Neural cell (in vitro differentiated cells): ENCODE data around the gene GNB3. TPM values are rescaled to one million over a fixed set of nuclear protein-coding genes. Genes with fewer than 3 reads are reported as not detected.

Source experiments
- H2AFZ ChIP-seq: fragments of 200-600, 300-800 bp; sonication (generic), shearing (Covaris generic); 2 replicates; pipeline ENCODE4 v1.6.0; 2014; ENCODE audit warnings: low read depth, mild to moderate bottlenecking, antibody characterized with exemption, low read length, moderate library complexity
- H3F3A ChIP-seq: fragments of 200-600 bp; shearing (Covaris generic); 2 replicates; pipeline ENCODE4 v1.6.1; 2016; ENCODE audit warnings: mild to moderate bottlenecking, moderate library complexity, mixed read lengths, antibody characterized with exemption, low read length; ENCODE audit not compliant: insufficient read depth, poor library complexity, severe bottlenecking
- H3K27ac ChIP-seq: fragments of 200-600, 300-800 bp; sonication (generic), shearing (Covaris generic); 2 replicates; pipeline ENCODE4 v1.5.1; 2014; ENCODE audit warnings: mild to moderate bottlenecking, low read length, moderate library complexity
- H3K27me3 ChIP-seq: fragments of 300-800, 200-600 bp; sonication (generic), shearing (Covaris generic); 2 replicates; pipeline ENCODE4 v1.6.0; 2014; ENCODE audit warnings: mild to moderate bottlenecking, low read depth, low read length, moderate library complexity; ENCODE audit not compliant: insufficient read depth
- H3K36me3 ChIP-seq: fragments of 300-800, 200-600 bp; sonication (generic), shearing (Covaris generic); 2 replicates; pipeline ENCODE4 v1.5.1; 2014; ENCODE audit warnings: mild to moderate bottlenecking, antibody characterized with exemption, low read length, moderate library complexity; ENCODE audit not compliant: insufficient read depth
- H3K4me2 ChIP-seq: fragments of 300-800, 200-600 bp; sonication (generic), shearing (Covaris generic); 2 replicates; pipeline ENCODE4 v1.6.0; 2014; ENCODE audit warnings: mild to moderate bottlenecking, low read length
- H3K4me3 ChIP-seq: fragments of 300-800, 200-600 bp; sonication (generic), shearing (Covaris generic); 2 replicates; pipeline ENCODE4 v1.5.1; 2014; ENCODE audit warnings: mild to moderate bottlenecking, low read length, moderate library complexity
- H3K79me2 ChIP-seq: fragments of 200-600 bp; shearing (Covaris generic); replicated peaks from 2 replicates; pipeline ENCODE4 v1.6.0; 2014; ENCODE audit warnings: mild to moderate bottlenecking, low read length, moderate library complexity; ENCODE audit not compliant: insufficient read depth
- H3K9ac ChIP-seq: fragments of 300-800, 200-600 bp; sonication (generic), shearing (Covaris generic); 2 replicates; pipeline ENCODE4 v1.6.1; 2016; ENCODE audit warnings: mild to moderate bottlenecking, low read length, mixed read lengths
- H3K9me2 ChIP-seq: fragments of 200-600 bp; shearing (Covaris generic); 2 replicates; pipeline ENCODE4 v1.6.1; 2016; ENCODE audit warnings: mild to moderate bottlenecking, low read length, mixed read lengths; ENCODE audit not compliant: insufficient read depth
- H3K9me3 ChIP-seq: fragments of 200-600, 300-800 bp; sonication (generic), shearing (Covaris generic); 2 replicates; pipeline ENCODE4 v1.6.1; 2016; ENCODE audit warnings: mild to moderate bottlenecking, mixed run types, low read length, moderate library complexity, mixed read lengths
- H4K20me1 ChIP-seq: fragments of 200-600 bp; shearing (Covaris generic); 2 replicates; pipeline ENCODE4 v1.6.1; 2016; ENCODE audit warnings: mild to moderate bottlenecking, mixed run types; ENCODE audit not compliant: insufficient read depth
- EP300 ChIP-seq: fragments of 450-650 bp; conservative IDR thresholded peaks from 2 replicates; pipeline ENCODE4 v1.6.1; 2014; ENCODE audit warnings: antibody characterized with exemption, mild to moderate bottlenecking, moderate library complexity; ENCODE audit not compliant: poor library complexity, severe bottlenecking
- EZH2 ChIP-seq: fragments of 200-600, 300-800 bp; shearing (Covaris generic), sonication (generic); IDR thresholded peaks from 2 replicates; pipeline ENCODE4 v1.6.1; 2014; ENCODE audit warnings: antibody characterized with exemption, low read length, borderline replicate concordance, mild to moderate bottlenecking; ENCODE audit not compliant: insufficient read depth, poor library complexity, severe bottlenecking
- MXI1 ChIP-seq: fragments of 450-650 bp; conservative IDR thresholded peaks from 2 replicates; pipeline ENCODE4 v1.6.1; 2014; ENCODE audit warnings: antibody characterized with exemption, mild to moderate bottlenecking; ENCODE audit not compliant: poor library complexity, severe bottlenecking
- POLR2AphosphoS5 ChIP-seq: IDR thresholded peaks from 2 replicates; pipeline ENCODE4 v1.6.1; 2012
- RAD21 ChIP-seq: fragments of 450-650 bp; conservative IDR thresholded peaks from 2 replicates; pipeline ENCODE4 v1.6.1; 2014; ENCODE audit warnings: antibody characterized with exemption, mild to moderate bottlenecking, moderate library complexity
- SMC3 ChIP-seq: fragments of 450-650 bp; conservative IDR thresholded peaks from 2 replicates; pipeline ENCODE4 v1.6.1; 2014; ENCODE audit warnings: antibody characterized with exemption, mild to moderate bottlenecking, moderate library complexity; ENCODE audit not compliant: poor library complexity
- TAF1 ChIP-seq: IDR thresholded peaks from 2 replicates; pipeline ENCODE4 v1.6.1; 2012; ENCODE audit warnings: low read depth
- polyA plus RNA-seq: library from polyadenylated mRNA; depleted of rRNA; stranded (reverse); fragments of >200 nt; gene quantifications from 2 replicates; pipeline ENCODE4 v1.2.3, GENCODE V29; 2014
- TF ChIP-seq, protein P1 (sequence below): fragments of 450-650 bp; IDR thresholded peaks from 2 replicates; pipeline ENCODE4 v1.5.1; 2014; ENCODE audit warnings: antibody characterized with exemption, mild to moderate bottlenecking, moderate library complexity; ENCODE audit not compliant: poor library complexity, severe bottlenecking
- TF ChIP-seq, protein P2 (sequence below): IDR thresholded peaks from 2 replicates; pipeline ENCODE4 v1.6.1; 2012; ENCODE audit warnings: borderline replicate concordance

The GNB3 gene
- polyA plus RNA-seq, 1 donor from 2014 or later = 18.8 TPM

DNA sequence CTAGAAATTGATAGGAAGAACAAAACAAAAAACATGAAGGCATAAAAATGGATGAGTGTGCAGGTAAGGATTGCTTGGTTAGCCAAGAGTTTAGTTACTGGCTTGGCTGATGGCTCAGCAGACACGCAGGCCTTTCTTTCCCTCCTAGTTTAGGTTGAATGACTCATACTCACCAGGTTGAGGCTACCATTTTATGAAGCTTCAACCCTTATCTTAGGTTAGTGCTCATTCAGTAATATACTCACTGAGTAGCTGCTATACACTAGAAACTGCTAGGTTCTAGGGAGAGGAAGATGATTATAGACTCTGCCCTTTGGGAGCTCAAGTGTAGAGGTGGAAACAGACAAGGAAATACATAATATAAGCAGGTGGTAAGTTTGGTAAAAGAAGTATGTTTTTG, 6.5 kb upstream of the GNB3 start:
- Histone ChIP-seq H3K79me2 (peaks cover 16% of the 10 kb centered on the region), H3K9ac (no peak overlapping the region), H3K4me2 (no peak overlapping the region), H3K36me3 (no peaks in the 10 kb centered on the region), H3K4me3 (no peak overlapping the region), H2AFZ (no peak overlapping the region), H3K27ac (no peak overlapping the region), H3K27me3 (no peaks in the 10 kb centered on the region), H3F3A (no peaks in the 10 kb centered on the region), H3K9me2 (no peaks in the 10 kb centered on the region), H4K20me1 (no peaks in the 10 kb centered on the region), H3K9me3 (no peaks in the 10 kb centered on the region)
- no peak for TF ChIP-seq POLR2AphosphoS5
- TF ChIP-seq EZH2 = no peak
- TF ChIP-seq, protein P1, sequence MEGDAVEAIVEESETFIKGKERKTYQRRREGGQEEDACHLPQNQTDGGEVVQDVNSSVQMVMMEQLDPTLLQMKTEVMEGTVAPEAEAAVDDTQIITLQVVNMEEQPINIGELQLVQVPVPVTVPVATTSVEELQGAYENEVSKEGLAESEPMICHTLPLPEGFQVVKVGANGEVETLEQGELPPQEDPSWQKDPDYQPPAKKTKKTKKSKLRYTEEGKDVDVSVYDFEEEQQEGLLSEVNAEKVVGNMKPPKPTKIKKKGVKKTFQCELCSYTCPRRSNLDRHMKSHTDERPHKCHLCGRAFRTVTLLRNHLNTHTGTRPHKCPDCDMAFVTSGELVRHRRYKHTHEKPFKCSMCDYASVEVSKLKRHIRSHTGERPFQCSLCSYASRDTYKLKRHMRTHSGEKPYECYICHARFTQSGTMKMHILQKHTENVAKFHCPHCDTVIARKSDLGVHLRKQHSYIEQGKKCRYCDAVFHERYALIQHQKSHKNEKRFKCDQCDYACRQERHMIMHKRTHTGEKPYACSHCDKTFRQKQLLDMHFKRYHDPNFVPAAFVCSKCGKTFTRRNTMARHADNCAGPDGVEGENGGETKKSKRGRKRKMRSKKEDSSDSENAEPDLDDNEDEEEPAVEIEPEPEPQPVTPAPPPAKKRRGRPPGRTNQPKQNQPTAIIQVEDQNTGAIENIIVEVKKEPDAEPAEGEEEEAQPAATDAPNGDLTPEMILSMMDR = no peak
- no peak for TF ChIP-seq RAD21
- no peak for TF ChIP-seq MXI1
- no peak for TF ChIP-seq EP300
- no peak for TF ChIP-seq SMC3
- TF ChIP-seq TAF1 = no peak
- TF ChIP-seq, protein P2, sequence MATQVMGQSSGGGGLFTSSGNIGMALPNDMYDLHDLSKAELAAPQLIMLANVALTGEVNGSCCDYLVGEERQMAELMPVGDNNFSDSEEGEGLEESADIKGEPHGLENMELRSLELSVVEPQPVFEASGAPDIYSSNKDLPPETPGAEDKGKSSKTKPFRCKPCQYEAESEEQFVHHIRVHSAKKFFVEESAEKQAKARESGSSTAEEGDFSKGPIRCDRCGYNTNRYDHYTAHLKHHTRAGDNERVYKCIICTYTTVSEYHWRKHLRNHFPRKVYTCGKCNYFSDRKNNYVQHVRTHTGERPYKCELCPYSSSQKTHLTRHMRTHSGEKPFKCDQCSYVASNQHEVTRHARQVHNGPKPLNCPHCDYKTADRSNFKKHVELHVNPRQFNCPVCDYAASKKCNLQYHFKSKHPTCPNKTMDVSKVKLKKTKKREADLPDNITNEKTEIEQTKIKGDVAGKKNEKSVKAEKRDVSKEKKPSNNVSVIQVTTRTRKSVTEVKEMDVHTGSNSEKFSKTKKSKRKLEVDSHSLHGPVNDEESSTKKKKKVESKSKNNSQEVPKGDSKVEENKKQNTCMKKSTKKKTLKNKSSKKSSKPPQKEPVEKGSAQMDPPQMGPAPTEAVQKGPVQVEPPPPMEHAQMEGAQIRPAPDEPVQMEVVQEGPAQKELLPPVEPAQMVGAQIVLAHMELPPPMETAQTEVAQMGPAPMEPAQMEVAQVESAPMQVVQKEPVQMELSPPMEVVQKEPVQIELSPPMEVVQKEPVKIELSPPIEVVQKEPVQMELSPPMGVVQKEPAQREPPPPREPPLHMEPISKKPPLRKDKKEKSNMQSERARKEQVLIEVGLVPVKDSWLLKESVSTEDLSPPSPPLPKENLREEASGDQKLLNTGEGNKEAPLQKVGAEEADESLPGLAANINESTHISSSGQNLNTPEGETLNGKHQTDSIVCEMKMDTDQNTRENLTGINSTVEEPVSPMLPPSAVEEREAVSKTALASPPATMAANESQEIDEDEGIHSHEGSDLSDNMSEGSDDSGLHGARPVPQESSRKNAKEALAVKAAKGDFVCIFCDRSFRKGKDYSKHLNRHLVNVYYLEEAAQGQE = no peak

DNA sequence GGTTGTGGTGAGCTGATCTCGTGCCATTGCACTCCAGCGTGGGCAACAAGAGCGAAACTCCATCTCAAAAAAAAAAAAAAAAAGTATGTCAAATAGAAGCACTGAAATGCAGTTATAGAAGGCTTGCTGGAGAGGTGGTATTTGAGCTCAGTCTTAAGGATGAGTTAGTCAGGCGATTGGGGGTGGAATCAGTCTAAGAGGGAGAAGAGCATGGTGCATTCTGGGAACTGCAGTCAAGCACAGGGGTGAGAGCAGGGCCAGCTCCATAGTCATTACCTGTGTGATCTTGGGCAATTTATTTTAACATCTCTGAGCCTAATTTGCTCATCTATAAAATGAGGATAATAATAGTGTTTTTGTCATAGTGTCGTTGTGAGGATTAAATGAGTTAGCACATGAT, 5.9 kb upstream of the GNB3 start:
- Histone ChIP-seq H3K4me3 (no peak overlapping the region), H3K9ac (no peak overlapping the region), H3K27me3 (no peaks in the 10 kb centered on the region), H3K9me2 (no peaks in the 10 kb centered on the region), H3K36me3 (no peaks in the 10 kb centered on the region), H3K79me2 (peaks cover 10% of the 10 kb centered on the region), H3K27ac (no peak overlapping the region), H4K20me1 (no peaks in the 10 kb centered on the region), H2AFZ (no peak overlapping the region), H3K9me3 (no peaks in the 10 kb centered on the region), H3K4me2 (no peak overlapping the region), H3F3A (no peaks in the 10 kb centered on the region)
- TF ChIP-seq EZH2 (no peak), TAF1 (no peak), RAD21 (no peak), SMC3 (no peak)
- TF ChIP-seq, protein P1 = no peak
- TF ChIP-seq, protein P2 = no peak
